GM12891 (cell line): ENCODE results near the gene TH.

Experiments
- PAX5 ChIP-seq: IDR thresholded peaks from 2 replicates; pipeline ENCODE4 v1.6.1; 2011; ENCODE audit warnings: low read length, moderate library complexity, mild to moderate bottlenecking; ENCODE audit not compliant: insufficient read depth, severe bottlenecking
- POLR2A ChIP-seq: IDR thresholded peaks from 2 replicates; pipeline ENCODE4 v1.6.1; 2011; ENCODE audit warnings: low read depth, low read length, control low read depth
- POLR2AphosphoS5 ChIP-seq: IDR thresholded peaks from 2 replicates; pipeline ENCODE4 v1.6.1; 2011; ENCODE audit warnings: low read depth, low read length, control low read depth
- POU2F2 ChIP-seq: IDR thresholded peaks from 2 replicates; pipeline ENCODE4 v1.6.1; 2011; ENCODE audit warnings: low read depth, mild to moderate bottlenecking, control low read depth, low read length, moderate library complexity
- SPI1 ChIP-seq: IDR thresholded peaks from 2 replicates; pipeline ENCODE4 v1.6.1; 2011; ENCODE audit warnings: low read depth, low read length, control low read depth
- TAF1 ChIP-seq: IDR thresholded peaks from 2 replicates; pipeline ENCODE4 v1.6.1; 2011; ENCODE audit warnings: low read depth, low read length, control low read depth

- TF ChIP-seq POLR2A, result no peak
- TF ChIP-seq TAF1, result no peak
- TF ChIP-seq POLR2AphosphoS5, result no peak
- no peak for TF ChIP-seq SPI1
- TF ChIP-seq PAX5, result no peak
- TF ChIP-seq POU2F2, result no peak
Measured at GRCh38 chr11:2217211-2218030, 45.8 kb upstream of the TH start.
